Effector CD8-positive, alpha-beta T cell (primary cell): ENCODE results near the gene PIK3R6.
"Not testable (repeated sequence)": the region's sequence is repeated elsewhere in the genome, so short reads cannot be mapped to it uniquely, and the experiment has no call there.

Experiments
- DNase-seq: peaks from one replicate; lab custom pipeline; 2025; lab: John Stamatoyannopoulos, UW

The PIK3R6 gene

DNA sequence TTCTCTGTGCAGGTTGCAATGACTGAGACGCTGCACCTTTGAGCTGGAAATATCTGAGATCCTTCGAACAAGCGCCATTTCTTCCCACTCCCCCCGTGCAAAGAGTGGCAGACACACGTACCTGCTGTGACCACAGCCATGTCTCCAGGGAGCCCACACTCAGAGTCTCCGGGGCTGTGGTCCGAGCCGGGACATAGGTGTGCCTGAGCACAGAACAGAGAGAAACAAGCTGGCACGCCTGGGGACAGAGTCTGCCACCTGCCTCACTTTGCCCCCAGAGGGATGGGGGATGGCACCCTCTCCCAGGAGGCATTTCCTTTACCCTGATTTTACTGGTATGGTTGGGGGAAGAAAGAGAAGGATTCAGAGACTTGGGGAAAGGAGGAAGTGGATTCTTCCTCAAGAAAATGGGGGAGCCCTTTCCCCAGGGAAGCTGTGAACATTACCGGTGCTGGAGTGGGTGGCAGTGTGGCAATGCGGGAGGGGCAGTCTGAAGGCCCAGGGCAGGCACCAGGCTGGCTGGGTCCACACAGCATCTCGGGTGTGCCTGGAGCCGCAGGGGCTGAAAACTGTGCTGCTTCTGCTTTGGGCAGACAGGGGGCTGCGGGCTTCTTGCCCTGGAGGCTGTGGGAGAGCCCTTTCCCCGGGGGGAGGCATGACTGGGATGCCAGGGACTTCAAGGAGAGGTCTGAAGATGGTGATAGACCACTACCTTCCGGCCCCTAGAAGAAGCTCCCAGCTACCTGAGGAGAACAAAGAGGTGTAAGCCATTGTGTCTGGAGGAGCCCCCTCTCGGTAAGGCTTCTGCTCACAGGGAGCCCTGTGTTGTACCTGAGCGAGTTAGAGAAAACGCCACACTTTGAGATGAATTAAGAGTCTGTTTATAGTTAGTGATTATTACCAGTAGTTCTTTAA is 6.6 kb upstream of the PIK3R6 start:
- no peak for DNase-seq

DNA sequence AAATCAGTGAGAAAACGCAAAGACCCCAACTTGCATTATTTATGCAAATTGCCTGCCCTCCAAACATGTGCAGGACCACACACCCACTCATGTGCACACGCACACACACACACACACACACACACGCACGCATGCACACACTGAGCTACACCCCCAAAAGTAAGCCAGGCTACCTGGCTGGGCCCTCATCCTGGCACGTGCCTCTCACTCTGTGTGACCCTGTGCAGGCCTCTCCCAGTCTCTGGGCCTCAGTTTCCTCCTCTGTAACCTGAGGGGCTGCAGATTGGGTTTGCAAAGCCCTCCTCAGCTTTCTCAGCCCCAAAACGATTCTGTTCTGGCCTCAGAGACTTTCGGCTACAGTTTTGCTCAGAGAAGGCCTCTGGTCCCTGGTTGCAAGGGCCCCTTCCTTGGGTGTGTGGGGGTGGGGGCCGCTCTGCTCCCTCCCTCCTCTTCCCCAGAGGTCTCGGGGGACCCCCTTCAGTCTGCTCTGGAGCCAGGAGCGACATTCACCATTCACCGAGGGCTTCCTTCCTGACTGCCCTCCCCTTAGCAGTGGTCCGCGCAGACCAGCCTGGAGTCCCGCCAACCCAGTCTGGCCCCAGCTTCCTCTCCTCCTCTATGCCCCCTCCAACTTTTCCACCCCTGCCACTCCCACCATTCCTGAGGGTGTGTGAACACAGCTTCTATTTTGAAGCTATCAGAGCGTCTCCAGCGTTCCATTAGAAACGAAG is 5.4 kb upstream of the PIK3R6 start:
- no peak for DNase-seq

DNA sequence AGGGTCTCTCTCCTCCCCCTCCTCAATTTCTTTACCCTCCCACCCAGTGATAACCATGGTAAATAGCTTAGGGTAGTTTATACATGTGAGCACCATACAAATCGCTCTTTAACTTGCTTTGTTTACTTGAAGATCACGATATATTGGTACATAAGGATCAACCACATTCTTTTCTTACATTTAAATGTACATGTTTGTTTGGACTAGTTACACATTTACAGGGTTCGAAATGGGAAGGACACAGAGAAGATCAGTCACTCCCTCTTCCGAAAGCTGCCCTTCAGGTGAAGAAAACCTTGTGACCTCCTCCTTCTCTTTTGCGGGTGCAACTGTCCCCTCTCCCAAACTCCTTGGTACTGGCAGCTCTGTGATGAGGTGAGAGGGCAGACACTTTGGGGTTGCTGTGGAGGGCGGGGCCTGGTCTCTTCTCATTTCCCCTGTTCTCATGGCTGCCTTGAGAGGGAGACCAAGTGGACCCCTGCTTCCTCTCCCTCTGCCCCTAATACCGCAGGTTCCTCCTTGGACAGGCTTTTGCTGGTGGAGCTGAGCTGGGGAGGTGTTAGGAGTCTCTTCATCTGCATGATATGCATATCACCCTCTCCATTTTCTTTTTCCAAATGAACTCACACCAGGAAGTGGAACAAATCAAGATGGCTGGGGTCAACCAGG is 4.7 kb upstream of the PIK3R6 start:
- no peak for DNase-seq

DNA sequence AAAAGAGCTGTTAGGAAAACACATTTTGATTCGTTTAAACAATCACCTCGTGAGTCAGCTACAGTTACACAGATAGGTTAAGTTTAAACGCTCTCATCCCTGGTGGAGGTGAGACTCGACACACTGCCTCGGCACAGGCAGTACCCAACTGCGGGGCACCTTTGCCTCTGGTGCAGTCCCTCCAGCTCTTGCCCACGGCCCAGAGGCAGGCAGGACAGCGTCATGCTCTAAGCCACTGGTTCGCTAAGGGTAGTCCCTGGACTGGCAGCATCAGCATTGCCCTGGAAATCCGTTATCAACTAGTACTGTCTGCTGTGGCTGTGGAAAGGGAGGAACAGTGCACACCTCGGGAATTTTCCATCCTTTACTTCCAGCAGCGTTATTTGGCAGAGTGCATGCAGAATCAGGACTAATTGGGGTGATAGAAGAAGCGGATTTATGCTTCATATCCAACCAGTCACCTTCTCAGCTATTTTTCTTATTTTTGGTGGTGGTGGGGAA is 3.7 kb upstream of the PIK3R6 start:
- DNase-seq = no peak

DNA sequence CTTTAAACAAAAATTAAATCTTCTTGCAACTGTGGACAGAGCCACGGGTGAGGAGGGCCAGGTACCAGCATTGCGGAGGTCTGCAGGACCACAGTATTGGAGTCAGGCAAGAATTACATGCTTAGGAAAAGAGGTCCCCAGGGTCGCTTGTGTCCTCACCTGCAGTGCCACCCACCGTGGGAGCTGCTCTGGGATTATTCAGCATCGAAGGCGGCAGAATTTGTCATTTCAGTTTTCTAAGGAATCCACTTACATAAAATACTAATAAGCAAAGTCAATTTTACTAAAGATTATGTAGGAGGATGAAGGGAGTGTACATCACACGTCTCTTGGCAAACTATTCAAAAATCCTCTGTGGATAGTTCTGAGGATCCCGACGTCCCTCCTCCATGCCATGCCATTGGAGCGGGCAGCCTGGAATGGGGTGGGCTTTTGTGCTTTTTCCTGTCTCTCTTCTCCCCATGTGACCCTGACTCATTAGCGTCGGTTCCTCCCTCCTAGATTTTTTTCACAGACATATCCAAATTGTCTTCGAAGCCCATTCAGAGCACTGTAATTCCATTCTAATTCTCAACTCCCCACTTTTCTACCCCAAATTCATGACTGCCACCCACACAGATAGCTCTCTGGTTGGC is 3.0 kb upstream of the PIK3R6 start:
- no peak for DNase-seq

DNA sequence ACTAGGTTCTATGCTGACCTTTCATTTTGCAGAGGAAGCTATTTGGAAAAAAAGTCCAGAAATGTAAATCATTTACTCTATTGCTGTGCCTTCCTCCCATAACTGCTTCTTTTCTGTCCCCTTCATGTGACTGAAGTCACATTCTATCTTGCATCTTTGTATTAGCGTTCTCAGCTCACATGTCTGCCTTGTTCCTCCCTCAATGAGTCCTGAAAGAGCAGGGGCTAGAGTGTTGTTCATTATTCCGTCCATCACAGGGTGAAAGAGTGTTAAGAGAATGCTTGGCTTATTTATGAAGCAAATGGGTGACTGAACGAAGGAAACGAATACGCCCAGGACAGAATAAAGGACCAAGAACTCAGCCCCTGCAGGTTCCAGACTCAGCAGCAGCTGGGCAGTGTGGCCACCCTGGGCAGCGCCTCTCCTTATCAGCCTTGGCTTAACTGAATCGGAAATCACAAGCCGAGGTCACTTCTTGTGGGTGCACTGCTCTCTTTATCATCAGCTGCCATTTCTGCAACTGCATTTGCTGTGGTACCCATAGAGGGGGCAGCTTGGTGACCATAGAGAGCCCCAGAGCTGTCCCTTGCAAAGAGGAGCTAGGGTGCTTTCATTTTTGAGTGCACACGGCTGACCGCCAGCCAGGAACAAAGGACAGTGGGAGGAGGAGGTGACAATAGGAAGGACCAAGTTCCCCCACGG is 1.8 kb upstream of the PIK3R6 start:
- no peak for DNase-seq

DNA sequence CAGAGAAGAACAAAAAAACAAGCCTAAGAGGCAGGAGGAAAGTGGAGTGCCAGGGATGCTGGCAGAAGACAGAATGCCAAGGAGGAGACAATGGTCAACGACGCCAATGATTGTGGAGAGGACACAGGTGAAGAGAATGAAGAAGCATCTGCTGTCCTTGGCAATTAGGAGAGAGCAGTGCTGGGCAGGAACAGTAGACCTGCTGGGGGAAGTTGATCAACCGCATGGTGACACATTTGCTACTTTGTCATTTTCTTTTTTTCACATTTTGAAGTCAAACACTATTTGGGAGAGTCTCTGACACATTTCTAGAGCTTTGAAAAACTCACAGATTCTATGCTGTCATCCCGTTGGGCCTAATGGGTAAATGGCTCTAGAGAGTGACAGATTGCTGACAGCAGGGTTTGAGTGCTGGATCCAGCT is 1.1 kb upstream of the PIK3R6 start:
- no peak for DNase-seq

DNA sequence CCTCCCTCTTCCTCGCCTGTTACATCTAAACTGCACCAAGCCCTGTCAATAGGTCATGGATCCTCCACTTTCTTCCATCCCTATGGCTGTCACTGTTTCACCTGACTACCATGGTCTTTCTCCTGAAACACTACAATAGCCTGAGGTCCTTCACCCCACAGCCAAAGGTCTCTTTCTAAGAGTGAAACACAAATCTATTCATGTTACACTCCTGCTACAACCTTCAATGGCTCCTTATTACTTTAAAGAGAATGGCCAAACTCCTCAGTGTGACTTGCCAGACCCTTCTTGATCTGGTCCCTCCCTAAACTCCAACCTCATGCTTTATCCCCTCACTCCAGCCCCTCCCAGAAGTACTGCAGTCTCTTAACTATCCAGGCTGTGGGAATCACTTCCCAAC is 618 bp upstream of the PIK3R6 start:
- DNase-seq = no peak

DNA sequence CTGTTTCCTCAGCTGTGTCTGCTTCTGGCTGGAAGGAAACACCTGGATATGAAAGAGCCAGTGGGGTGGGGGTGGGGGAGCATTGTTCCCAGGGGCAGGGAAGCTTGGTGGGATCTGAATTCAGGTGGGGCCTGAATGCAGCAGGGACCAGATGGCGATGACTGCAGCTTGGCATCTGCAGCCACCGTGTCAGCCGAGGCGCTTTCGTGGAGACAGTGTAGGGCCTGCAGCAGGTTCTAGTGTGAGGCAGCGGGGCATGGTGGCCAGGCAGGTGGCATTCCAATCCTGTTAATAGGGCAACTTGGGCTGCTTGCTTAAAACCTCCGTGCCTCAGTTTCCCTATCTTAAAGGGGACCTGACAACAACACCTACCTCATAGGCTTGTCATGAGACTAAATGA is 1.7 kb downstream of the PIK3R6 start:
- DNase-seq = no peak

DNA sequence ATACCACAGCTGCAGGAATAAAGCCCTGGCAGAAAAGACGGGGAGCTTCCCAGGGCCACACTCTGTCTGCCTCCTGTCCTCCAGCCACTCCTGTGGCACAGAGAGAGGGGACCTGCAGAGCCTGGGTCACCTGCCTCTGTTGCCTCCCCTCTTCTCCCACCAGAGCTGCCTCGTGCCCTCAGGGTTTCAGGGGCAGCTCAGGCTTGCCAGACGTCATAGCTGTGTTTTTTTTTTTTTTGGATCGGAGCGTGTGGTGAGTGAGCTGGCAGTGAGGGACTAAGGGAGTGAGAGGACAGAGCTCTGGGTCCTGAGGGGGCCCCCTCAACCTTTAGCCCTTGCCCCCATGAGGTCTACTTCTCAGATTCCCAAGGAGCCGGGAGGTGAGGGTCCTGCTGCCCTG is 2.1 kb downstream of the PIK3R6 start:
- no peak for DNase-seq

DNA sequence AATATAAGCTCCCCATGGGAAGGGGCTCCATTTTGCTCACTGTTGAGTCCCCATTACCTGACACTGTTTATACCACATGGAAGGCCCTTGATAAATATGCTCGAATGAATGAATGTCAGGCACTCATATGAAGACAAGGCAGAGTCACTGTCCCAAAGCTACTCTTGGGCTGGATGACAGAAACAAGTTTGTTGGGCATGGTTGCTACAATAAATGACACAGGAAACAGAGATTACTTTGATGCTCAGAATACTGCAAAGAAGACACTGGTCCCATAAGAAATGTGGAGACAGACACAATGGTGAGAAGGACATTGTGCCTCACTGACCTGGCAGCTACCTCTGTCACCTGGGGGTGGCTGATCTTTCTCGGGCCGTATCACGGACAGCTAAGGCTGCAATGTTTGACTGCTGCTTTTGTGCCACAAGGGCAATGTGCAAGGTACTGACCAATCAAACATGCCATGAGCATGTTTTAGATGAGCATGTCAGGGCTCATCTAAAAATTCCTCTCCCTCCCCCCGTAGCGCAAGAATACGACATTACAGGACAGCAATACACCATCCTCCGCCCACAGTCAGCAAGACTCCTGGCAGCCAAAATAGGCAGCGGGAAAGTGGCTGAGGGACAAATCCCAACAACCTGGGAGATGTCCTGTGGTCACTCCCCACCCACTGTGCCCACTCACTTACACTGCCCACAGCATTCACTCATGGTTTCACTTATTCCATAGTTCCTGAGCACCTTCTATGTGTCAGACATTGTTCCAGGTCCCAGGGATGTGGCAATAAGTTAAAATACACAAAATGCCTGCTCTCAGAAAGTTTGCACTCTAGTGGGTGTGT is 5.0 kb downstream of the PIK3R6 start:
- DNase-seq = no peak

DNA sequence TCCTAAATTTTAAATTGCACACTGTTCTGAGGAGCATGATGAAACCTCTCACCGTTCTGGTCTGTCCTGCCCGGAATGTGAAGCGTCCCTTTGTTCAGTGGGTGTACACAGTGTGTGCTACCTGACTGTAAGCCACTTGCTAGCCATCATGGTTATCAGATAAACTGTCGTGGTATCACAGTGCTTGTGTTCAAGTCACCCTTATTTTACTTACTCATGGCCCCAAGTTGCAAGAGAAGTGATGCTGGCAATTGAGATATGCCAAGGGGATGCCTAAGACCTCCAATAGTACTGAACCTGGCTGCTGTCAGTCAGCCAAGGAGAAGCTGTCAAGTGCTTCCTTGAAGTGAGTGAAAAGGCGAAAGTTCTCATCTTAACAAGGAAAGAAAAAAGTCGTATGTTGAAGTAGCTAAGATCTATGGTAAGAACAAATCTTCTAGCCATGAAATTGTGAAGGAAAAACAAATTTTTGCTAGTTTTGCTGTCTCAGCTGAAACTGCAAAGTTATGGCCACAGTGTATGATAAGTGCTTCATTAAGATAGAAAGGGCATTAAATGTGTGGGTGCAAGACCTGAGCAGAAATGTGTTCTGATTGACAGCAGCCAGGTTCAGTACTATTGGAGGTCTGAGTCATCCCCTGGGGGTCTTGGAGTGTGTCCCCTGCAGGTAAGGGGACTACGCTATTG is 5.8 kb downstream of the PIK3R6 start:
- DNase-seq = no peak

DNA sequence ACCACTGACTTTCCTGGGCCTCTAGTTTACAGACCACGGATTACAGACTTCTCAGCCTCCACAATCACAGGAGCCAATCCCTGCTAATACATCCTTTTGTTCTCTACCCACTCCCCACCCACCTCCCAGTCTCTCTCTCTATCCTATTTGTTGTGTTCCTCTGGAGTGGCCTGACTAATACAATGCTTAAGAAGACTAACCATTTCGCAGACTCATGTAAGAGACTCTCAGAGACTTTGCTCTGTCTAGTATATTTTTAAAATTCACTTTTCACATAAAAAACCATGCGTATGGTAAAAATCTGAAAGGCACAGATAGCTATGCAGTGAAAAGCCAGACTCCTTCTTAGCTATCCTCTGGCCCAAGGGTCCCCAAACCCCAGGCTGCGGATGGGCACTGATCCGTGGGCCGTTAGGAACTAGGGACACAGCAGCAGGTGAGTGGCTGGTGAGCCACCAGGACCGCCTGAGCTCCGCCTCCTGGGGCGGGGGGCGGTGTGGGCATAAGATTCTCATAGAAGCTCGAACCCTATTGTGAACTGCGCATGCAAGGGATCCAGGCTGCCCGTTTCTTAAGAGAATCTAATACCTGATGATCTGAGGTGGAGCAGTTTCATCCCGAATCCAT is 7.6 kb downstream of the PIK3R6 start:
- DNase-seq = no peak

DNA sequence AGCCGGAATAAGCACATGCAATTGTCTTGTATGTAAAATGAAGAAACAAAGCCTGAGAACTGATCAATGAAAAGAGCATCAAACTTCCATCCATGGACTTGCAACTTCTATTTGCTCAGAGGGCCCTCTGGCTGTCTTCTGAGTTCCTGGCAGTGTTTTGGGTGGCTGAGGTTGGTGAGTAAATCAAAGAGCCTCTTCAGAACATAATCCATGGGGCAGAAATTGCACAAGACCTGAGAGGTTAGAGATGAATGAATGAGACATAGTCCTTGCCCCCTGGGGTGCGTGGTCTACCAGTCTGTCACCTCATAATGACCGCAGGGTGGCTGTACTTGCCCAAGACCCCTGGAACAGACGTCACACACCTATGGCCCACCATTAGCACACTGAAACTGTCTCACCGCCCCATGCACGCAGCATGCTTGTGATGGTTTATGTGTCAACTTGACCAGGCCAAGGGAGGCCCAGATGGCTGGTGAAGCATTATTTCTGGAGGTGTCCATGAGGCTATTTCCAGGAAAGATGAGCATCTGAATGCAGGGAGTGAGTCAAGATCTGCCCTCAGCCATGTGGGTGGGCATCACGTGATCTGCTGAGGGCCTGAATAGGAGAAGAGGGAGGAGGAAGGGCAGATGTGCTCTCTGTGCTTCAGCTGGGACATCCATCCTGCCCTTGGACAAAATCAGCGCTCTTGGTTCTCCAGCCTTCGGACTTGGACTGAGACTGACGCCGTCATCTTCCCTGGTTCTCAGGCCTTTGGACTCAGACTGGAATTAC is 8.3 kb downstream of the PIK3R6 start:
- DNase-seq = no peak

DNA sequence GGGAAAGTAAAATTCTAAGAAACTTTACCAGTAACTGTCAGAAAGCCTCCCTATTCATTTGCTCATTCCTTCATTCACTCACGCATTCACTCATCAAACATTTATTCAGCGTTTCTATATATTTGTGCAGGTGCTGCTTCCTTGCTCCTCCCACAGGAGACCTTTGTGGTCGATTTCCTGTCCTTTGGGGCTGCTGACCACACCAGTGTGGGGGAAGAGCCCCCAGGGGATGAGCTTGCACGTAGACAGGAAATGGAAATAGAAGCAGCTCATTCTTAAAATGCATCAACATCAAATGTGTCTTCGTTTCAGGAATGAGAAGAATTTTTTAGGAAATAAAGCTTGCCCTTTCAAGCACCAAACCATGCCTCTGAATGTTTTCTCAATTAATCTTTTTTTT is 9.6 kb downstream of the PIK3R6 start:
- DNase-seq = no peak

DNA sequence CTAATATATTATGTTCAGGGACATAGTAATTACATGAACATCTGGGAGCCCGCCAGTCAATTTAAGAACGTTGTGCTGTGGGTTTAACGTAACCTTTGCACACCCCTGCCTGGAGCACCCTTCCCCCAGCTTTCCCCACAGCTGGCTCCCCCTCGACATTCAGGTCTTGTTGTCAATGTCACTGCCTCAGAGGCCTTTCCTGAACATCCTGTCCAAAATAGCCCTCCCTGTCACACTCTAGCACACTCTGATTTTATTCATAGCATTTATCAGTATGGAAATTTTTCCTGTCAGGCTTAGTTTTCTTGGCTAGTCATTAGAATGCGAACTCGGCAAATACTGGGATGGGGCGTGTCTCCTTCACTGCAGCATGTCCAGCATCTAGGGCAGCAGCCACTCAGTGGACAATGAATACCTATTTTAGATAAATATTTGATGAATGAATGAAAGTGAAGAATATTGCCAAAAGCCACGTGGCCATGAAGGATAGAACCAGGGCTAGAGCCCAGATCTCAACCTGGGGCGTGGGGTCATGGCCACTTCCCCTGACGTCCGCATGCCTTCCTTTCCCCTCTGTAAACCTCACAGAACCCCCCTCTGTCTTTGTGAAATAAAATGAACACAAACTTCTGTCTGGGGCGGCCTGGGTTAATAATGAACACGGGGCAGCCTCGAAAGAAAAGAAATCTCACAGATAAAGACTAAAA is 10.5 kb downstream of the PIK3R6 start:
- DNase-seq = no peak

DNA sequence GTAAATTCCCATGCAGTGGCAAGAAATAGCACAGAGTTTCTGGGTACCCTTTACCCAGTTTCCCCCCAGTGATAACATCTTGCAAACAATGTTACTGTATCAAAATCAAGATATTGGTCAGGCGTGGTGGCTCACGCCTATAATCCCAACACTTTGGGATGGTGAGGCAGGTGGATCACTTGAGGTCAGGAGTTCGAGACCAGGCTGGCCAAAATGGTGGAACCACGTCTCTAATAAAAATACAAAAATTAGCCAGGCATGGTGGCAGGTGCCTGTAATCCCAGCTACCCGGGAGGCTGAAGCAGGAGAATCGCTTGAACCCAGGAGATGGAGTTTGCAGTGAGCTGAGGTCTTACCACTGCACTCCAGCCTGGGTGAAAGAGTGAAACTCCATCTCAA is 11.3 kb downstream of the PIK3R6 start:
- not testable (repeated sequence) for DNase-seq
